HG02623 (cell line): Measurements from ENCODE around the gene RAD54L.
A peak's percentile ranks its signal among the peaks of the same experiment; 100 is the strongest.
"Not testable (repeated sequence)": the region's sequence is repeated elsewhere in the genome, so short reads cannot be mapped to it uniquely, and the experiment has no call there.

ENCODE experiments used
- ATAC-seq: cut with Tn5 transposase; IDR thresholded peaks from one replicate; pipeline ENCODE4 v1.9.1; 2021; ENCODE audit warnings: moderate library complexity; ENCODE audit not compliant: unreplicated experiment

The RAD54L gene

DNA sequence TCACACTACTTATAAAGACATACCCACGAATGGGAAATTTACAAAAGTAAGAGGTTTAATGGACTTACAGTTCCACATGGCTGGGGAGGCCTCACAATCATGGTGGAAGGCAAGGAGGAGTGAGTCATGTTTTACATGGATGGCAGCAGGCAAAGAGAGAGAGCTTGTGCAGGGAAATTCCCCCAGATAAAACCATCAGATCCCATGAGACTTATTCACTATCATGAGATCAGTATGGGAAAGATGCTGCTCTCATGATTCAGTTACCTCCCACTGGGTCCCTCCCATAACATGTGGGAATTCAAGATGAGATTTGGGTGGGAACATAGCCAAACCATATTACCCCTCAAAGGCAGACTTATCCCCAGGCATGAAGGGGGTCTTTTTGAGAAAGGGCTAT, 8.7 kb upstream of the RAD54L start:
- ATAC-seq: not testable (repeated sequence)

DNA sequence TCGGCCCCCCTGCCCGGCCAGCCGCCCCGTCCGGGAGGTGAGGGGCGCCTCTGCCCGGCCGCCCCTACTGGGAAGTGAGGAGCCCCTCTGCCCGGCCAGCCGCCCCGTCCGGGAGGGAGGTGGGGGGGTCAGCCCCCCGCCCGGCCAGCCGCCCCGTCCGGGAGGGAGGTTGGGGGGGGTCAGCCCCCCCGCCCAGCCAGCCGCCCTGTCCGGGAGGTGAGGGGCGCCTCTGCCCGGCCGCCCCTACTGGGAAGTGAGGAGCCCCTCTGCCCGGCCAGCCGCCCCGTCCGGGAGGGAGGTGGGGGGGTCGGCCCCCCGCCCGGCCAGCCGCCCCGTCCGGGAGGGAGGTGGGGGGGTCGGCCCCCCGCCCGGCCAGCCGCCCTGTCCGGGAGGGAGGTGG, 5.8 kb upstream of the RAD54L start:
- ATAC-seq: not testable (repeated sequence)

DNA sequence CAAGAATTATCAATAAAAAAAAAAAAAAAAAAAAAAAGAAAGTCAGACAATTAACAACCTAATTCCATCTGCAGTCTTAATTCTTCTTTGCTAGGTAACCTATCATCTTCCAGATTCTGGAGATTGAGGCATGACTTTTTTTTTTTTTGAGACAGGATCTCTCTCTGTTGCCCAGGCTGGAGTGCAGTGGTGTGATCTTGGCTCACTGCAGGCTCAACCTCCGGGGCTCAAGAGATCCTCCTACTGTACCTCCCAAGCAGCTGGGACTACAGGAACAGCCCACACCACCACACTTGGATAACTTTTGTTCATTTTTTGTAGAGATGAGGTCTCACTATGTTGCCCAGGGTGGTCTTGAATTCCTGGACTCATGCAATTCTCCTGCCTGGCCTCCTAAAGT, 4.6 kb upstream of the RAD54L start:
- ATAC-seq: no peak

DNA sequence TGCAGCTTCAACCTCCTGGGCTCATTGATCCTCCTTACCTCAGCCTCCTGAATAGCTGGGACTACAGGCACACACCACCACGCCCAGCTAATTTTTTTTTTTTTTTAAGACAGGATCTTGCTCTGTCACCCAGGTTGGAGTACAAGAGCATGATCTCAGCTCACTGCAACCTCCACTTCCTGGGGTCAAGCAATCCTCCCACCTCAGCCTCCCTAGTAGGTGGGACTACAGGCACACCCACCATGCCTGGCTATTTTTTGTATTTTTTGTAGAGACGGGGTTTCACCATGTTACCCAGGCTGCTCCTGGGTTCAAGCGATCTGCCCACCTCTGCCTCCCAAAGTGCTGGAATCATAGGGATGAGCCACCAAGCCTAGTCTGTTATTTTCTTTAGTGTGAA, 3.7 kb upstream of the RAD54L start:
- not testable (repeated sequence) for ATAC-seq

DNA sequence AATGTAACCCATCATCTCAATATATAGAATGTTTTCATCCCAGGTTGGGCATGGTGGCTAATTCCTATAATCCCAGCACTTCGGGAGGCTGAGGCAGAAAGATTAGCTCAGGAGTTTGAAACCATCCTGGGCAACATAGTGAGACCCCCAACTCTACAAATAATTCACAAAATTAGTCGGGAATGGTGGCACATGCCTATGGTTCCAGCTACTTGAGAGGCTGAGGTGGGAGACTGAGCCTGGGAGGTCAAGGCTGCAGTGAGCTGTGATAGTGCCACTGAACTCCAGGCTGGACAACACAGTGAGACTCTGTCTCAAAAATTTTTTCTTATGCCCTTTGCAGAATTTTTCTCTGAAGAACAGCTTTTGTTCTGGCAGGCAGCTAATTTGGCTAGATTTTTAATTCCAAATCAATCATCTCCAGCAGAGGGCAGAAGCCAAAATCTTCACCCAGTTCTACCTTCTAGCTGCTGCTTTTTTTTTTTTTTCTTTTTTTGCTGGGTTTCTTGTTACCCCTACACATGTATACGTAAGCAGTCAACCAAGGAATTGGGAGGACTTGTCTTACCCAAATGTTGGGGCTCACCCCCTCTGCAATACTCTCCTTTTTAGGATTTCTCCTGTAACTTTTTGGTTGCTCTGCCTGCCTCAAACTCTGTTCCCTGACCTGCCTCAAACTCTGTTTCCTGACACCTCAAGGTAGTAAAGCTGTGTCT, 2.7 kb upstream of the RAD54L start:
- ATAC-seq: no peak

DNA sequence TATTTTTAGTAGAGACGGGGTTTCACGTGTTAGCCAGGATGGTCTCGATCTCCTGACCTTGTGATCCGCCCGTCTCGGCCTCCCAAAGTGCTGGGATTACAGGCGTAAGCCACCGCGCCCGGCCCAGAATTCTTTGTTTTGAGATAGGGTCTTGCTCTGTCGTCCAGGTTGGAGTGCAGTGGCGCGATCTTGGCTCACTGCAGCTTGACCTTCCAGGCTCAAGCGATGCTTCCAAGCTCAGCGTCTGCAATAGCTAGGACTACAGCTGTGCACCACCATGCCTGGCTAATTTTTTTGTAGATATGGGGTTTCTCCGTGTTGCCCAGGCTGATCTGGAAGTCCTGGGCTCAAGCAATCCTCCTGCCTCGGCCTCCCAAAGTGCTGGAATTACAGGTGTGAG, 1.4 kb upstream of the RAD54L start:
- not testable (repeated sequence) for ATAC-seq

DNA sequence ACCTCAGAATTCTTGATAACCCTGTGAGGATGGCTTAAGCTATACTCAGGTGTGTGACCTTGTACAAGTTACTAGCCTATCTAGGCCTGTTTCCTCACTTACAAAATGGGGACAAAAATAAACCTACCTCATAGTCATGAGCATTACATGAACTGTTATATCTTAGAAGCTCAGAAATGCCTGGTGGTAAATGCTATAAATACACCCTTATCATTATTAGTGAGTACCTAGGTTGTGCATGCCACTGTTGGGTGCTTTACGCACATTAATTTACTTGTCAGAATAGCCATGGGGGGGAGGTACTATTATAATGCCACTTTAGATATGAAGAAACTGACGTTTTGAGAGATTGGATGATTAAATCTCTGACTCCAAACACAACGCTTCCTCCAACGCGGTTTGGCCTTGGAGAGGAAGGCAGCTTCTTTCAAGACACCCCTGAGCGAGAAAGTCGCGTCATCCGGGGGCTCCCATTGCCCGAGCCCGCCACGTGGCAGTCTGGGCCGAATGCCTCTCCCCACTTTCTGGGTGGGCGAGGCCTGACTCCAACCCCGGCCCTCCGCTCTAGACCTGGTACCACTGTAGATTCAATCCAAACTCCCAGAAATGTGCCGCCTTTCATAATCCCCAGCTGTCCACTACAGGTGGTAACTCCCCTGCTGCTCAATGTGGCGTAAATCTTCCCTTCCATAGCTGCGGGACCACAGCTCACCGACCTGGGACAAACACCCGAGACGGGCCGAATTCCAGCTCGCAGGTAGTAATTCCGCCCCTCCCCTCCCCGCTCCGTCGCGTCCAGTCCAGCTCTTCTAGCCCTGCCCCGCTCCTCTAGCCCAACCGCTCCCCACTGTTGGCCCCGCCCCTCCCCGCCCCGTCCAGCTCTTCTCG, 771 bp upstream of the RAD54L start:
- ATAC-seq: peak; percentile 46

DNA sequence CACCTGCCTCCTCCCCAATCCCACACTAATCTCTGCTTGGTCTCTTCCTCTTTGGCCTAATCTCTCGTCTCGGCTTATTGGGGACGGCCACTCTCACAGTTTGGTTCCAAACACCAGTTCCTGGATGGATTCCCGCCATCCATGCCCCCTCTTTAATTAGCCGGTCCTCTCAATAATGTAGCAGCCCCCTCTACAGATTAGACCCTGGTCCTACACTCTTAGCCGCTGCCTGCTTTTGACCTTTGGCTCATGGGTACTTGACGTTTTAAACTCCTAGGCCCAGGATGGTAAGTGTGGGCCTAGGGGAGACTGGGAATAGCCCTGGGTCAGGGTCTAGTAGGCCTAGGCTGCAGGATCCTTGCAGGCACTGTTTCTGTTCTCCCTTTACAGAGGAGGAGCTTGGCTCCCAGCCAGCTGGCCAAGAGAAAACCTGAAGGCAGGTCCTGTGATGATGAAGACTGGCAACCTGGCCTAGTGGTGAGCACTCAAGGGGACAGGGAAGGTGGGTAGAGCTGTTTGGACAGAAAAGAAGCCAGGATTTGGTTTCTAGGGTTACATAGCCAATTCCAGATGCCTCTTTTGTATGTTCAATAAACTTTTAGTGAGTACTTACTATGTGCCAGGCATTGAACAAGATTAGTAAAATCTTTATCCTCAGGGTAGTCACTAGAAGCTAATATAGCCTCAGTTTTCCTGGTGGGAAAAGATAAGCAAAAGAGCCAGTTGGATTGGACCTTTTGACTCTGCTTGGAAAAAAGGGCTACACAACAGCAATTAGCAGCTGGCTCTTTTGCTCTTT, 758 bp downstream of the RAD54L start:
- no peak for ATAC-seq

DNA sequence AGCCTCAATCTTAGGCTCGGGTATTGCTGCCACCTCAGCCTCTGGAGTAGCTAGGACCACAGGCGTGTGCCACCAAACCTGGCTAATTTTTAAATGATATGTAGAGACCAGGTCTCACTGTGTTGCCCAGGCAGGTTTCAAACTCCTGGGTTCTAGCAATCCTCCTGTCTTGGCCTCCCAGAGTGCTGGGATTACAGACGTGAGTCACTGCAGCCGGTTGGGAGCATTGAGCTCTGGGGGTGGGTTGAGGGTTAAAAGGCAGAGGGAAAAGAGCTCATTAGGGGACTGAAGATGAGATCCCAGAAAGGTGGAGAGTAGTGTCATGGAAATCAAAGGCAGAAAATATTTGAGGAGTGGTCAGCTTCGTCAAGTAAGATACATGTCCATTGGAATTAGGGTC, 7.1 kb downstream of the RAD54L start:
- ATAC-seq: no peak

DNA sequence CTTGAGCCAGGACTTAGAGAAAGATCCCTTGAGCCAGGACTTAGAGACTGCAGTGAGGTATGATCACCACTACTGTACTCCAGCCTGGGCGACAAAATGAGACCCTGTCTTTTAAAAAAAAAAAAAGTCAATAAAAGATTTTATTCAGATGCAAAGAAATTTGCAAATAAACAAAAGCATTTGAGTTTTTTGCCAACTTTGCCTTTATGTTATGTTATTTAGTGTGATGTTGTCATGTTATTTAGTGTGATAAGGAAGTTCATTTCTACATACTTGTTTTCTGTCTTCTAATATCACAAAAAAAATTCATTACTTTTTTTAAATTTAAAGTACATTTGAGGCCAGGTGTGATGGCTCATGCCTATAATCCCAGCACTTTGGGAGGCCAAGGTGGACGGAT, 9.0 kb downstream of the RAD54L start:
- ATAC-seq: no peak

DNA sequence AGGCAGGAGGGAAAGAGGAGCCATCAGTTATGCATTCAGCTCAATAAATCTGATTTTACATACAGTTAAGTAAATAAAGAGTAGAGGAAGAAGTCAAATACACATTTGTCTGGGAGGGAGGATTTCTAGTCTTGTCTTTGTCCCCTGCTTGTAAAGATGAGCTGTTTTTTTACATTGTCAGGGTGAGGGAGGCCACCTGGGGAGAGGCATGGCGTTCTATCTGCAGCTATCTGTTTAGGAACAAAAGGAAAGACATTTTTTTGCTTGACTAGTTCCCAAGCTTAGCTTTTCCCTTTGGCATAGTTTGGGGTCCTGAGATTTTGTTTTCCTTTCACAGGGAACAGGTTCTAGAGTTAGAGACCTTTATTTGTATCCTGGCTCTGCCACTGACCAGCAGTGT, 14.9 kb downstream of the RAD54L start:
- ATAC-seq: no peak

DNA sequence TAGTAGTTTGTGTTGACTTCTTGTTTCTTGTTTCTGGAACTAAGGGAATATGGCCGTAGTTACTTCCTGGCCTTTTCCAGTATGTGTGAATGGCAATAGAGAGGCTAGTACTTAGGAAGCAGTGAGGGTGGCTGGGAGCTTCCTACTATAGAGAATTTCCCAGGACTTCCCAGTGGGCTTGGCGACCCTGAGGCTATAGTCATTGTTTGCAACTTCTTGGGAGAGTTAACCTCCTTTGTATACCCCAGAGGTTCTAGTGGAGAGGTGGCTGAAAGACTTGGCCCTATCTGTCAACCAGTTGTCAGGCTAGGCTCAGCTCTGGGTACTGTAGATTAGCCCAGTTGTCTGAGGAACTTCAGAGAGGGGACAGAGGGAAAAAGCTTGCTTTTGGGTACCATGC, 15.6 kb downstream of the RAD54L start:
- no peak for ATAC-seq

DNA sequence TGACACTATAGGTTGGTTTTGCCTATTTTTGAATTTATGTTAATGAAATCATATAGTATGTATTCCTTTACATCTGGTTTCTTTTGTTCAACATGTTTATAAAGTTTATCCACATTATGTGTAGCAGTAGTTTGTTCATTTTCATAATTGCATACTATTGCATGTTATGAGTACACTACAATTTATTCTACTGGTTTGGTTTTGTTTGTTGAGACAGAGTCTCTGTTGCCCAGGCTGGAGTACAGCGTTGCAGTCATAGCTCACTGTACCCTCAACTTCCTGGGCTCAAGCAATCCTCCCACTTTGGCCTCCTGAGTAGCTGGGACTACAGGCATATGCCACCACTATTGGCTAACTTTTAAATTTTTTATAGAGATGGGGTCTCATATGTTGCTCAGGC, 21.0 kb downstream of the RAD54L start:
- ATAC-seq: no peak

DNA sequence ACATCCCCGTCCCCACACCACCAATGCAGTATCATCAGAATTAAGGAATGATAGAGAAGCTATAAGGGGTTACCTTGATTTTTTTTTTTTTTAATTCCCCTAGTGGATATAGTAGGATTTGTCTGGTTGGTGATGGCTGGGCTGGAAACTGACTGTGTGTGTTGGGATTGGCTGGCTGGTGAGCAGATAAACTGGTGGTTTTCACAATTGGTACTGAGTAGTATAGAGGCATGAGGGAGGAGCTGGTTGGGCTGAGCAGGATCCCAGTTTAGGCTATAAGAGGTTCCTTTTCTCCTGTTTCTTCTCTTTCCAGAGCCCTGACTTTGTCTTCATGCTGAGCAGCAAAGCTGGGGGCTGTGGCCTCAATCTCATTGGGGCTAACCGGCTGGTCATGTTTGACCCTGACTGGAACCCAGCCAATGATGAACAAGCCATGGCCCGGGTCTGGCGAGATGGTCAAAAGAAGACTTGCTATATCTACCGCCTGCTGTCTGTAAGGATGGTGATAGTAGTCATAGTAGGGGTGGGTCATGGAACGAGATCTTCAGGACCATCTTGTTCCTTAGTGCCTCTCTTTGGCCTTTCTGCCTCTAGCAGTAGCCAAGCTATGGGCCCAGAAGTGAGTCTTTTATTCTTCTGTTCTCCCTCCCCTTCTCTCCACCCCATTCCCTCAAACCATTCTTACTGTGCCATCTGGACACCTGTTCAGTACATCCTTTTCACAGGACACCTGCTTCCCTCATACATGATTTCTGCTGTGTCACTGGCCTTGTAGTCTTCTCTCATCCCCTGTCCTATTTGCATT, 26.9 kb downstream of the RAD54L start:
- no peak for ATAC-seq

DNA sequence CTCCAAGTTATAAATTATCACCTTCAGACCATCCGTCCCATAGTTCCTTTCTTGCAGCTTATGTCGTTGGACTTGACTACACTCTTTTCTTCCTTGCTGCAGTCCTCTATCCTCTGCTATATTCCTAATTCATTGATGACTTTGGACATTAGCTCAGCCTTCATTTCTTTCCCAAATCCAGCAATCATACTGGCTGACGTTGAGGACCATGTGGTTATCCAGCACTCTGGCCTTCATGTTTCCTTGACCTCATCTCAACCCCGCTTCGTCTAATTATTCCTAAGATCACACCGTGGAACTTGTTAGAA, 27.4 kb downstream of the RAD54L start:
- no peak for ATAC-seq

DNA sequence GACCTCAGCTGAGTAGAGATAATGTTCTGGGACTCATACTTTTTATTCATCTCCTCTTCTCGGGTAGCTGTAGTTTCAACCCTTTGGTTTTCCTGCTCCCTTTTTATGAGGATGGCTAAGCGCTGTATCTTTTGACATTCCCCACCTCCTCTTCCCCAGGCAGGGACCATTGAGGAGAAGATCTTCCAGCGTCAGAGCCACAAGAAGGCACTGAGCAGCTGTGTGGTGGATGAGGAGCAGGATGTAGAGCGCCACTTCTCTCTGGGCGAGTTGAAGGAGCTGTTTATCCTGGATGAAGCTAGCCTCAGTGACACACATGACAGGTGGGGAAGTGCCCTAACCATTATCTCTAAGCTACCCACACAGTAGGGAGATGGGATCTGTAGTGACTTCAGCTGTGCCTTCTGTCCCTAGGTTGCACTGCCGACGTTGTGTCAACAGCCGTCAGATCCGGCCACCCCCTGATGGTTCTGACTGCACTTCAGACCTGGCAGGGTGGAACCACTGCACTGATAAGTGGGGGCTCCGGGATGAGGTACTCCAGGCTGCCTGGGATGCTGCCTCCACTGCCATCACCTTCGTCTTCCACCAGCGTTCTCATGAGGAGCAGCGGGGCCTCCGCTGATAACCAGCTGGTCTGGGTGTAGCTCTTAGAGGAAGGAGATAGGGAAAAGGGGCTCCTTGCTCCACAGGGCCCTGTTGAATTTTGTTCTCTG, 30.3 kb downstream of the RAD54L start:
- ATAC-seq: no peak

DNA sequence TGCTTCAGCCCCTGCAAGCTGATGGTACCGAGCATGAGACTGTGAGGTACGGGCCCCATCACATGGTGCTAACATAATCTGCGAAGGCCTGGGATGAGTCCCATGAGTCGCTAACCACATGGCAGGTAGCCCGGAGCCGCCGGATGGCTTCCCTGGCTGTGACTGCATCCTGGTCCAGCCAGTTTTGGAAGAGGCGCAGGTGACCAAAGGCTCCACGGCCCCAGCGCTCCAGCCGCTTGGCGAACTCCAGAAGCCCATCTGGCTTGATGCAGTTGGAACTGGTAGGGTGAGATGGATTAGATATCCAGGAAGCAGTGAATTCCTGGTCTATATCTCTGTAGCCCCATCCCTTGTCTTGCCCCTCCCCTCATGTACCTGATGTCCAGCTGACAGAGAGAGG, 31.2 kb downstream of the RAD54L start:
- no peak for ATAC-seq

DNA sequence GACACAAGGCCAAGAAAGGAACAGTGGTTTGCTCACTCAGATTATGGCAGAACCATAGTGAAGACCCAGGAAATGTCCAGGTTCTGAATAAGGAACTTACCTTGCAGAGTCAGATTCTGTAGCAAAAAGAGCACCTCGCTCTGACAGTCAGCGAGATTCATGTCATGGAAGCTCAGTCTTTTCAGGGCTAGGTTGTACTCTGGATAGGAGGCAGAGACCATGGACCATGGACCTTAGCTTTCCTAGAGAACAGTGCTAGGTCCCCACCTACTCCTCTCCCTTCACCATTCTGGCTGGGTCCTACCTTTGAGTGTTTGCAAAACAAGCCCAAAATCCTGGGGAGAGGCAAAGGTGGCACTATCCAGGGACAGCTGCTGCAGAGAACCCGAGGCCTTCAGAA, 32.5 kb downstream of the RAD54L start:
- ATAC-seq: no peak

DNA sequence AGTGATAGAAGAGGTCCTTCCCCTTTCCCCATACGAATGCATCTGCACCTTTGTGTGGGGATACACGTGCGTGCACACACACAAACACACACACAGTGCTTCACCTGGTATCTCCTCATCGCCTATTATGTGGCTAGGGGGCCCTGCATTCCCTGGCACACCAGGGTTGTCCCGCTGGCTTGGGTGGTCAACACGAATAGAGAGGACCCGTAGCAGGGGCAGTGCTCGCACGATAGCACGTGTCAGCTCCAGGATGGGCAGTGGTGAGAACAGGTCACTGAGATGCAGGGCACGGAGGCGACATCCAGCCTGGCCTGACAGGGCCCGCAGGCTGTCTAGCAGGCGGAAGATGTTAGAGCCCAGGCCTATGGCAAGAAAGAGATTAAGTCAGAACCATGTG, 33.5 kb downstream of the RAD54L start:
- no peak for ATAC-seq

DNA sequence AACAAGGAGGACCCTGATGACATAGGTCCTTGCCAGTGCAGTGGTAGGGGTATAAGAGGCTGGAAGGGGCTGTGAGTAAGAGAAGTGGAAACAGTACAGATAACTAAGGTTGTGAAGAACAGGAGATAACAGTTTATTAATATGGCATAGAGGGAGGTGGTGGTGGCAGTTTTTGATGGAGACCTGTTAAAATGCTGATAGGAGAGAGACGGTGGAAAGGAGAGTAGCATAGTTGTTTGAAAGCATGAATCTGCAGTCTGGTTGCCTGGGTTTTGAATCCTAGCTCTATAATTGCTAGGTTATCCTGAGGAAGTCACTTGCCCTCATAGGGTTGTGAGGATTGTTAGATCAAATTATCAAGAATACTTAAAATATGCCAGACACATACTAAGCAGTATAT, 36.5 kb downstream of the RAD54L start:
- ATAC-seq: no peak
